GM18526 (cell line): ENCODE measurements around the gene NOVA2.

Source experiments
- POLR2A ChIP-seq: IDR thresholded peaks from 3 replicates; pipeline ENCODE4 v1.6.1; 2011; ENCODE audit not compliant: insufficient read length; ENCODE audit errors: extremely low read depth

NOVA2 gene

DNA sequence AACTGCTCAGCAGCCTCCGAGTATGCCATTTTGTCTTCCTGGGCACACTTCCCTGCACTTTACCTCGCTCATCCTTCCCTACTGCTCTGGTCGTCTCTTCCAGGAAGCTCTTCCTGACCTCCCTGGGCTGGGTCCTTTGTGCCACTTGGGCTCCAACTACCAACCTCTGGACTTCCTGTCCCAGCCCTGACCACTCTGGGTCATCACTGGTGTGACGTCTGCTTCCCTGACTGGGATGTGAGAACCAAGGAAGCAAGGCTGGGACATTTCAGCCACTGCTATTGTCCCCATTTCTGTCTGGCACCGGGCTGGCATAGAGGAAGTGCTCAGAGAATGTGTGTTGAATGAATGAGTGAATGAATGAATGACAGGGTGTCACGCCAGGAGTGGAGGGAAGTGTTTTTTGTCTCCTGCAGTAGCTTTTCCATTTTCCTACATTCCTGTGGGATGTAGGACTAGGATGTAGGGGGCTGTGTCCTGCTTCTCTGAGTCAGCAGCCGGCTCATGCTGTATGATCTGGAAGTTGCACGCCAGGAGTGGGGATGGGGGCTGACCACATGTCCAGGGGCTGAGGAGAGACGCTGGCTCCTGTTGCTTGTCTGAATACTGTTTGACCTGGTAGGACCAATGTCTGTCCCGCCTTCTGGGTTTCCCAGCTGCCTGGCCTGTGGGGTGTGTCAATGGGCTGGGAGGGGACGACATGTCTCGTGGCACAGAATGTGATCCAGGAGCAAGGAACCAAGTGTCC is 14.7 kb downstream of the NOVA2 start:
- no peak for TF ChIP-seq POLR2A

- no peak for TF ChIP-seq POLR2A
Measured at GRCh38 chr19:45958320-45958719, 15.3 kb downstream of the NOVA2 start.

DNA sequence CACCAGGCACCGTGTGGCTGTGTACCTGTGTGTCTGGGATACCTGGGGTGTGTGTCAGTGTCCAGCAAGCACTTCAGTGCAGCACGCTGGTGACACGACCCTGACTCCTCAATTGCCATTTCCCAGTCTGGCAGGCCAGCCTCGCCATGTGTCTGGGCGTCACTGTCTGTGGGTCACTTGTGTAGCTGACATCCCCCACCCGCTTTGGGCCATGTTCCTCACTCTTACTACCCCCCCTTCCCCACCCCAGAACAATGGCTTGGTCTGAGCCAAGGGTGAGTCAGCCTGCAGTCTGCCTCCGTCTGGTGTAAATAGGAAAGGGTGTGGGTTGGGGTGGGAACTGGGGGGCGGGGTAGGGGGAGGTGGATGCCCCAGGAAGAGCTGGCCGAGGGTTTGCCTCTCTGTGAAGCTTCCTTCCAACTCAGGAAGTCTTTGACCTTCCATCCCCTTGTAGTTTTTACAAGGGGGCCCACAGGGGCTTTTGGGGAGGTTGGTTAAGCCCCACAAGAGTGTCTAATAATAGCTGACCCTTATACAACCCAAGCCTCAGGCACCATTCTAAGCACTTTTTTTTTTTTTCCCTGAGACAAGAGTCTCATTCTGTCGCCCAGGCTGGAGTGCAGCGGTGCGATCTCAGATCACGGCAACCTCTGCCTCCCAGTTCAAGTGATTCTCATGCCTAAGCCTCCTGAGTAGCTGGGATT is 17.6 kb downstream of the NOVA2 start:
- no peak for TF ChIP-seq POLR2A

DNA sequence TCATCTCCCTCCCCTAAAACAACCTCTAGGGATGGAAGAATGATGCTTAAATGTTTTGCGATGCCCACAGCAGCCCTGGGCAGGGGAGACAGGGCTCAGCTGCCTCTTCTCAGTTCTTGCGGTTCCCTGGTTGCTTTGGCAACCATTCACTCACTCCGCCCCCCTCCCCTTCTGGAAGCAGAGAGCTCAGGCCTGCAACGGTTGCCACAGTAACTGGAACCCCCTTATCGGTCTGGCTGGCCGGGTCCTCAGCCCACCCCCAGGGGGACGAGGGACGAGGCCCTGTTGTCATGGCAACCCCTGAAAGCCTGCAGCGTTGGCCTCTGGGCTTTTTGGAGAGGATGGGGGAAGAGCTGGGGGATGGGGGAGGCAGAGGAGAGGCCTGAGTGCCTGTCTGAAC is 19.5 kb downstream of the NOVA2 start:
- no peak for TF ChIP-seq POLR2A

DNA sequence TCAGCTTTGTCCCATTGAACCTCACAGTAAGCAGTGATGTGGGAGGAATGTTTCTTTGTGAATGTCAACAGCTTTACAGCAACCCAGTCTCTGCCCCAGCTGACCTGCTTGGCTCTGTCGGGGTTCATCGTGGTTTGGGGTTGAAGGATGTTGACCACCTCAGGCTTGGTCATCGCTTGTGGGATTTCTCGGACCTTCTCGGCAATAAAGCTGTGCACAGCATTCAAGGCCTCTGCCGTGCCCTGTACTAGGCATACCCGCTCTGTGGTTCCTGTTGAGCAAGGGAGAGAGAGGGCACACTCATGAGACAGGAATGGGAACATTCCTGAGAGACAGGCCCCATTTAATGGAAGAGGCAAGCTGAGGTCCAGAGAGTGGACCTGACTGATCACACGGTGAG is 20.0 kb downstream of the NOVA2 start:
- TF ChIP-seq POLR2A = no peak

GRCh38 chr19:45952686-45953505 is 20.8 kb downstream of the NOVA2 start:
- no peak for TF ChIP-seq POLR2A

- TF ChIP-seq POLR2A = no peak
Measured at GRCh38 chr19:45952341-45952685, 21.4 kb downstream of the NOVA2 start.

DNA sequence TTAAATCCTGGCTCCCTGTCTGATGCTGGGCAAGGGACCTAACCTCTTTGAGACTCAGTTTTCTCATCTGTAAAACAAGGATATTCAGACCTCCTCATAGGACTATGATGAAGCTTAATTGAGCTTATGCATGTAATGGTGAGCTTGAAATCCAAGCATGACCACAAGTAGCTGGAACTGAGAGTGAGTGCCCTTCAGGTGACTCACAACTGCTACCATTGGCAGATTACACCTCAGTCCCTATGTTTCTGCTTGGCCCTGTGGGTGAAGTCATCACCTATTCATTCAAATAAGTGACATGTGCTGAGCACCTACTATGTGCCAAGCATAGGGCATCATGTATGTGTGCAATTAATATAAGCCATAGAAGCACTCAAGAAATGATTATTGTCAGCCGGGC is 25.7 kb downstream of the NOVA2 start:
- no peak for TF ChIP-seq POLR2A

DNA sequence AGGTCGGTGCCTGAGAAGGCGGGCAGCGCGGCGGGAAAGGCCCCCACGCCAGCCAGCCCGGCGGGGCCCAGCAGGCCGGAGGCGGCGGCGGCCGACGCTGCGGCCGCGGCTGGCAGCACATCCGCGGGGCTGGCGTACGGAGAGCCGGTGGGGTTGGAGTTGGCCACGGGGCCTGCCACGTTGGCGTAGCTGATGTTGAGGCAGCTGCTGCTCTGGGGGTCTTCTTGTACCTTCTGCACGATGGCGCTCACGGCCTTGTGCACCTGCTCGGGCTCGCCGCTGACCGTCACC is 33.2 kb downstream of the NOVA2 start:
- TF ChIP-seq POLR2A = no peak

DNA sequence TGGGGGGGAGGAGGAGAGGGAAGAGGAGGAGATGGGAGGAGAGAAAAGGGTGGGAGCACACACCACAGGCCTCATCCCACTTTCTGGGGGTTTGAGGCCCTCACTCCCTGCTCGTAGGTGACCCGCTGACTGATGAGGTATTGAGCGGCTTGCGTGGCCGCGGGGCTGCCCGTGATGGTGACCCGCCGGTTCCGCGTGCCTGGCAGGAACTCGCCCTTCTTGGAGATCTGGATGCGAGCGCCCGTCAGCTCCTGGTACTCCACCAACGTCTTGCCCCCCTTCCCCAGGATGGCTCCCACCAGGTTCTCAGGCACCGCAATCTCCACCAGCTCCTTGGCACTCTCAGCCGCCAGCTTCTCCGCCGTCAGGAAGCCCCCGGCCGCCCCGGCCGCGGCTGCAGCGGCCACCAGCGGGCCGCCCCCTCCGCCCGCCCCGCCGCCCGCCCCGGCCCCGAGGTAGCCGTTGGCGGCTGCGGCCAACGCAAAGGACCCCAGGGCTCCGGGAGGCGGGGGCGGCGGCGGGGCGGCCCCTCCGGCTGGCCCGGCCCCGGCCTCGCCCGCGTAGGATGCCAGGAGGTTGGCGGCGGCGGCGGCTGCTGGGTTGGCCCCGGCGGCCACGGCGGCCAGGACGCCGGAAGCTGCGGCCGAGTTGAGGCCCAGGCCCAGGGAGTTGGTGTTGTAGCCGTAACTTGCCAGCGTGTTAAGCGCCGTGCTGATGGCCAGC is 33.7 kb downstream of the NOVA2 start:
- TF ChIP-seq POLR2A = no peak

DNA sequence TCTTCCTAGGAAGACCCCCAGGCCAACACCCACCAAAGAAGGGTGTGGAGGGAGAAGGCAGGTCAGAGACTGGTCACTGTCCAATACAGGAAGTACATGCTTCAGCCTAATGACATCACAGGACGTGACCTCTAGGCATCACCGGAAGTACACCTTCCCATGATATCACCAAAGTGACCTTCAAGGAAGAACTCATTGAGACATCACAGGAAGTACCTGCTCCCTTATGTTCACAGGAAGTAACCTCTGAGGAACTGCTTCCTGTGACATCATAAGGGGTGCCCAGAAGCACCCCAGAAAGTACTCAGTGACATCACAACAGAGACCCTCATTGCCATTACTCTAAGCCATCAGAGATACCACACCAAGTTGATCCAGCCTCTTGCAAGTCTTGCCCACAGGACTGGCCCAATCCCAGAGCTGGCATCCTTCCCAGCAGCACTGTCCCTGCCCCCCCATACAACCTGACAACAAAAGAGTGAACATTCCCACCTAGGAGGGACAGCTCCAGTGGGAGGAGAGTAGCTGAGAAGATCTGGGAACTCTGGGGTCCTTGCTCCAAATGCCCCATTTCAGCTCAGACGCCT is 34.8 kb downstream of the NOVA2 start:
- no peak for TF ChIP-seq POLR2A

- TF ChIP-seq POLR2A = no peak
Measured at GRCh38 chr19:45935267-45935666, 38.4 kb downstream of the NOVA2 start.

DNA sequence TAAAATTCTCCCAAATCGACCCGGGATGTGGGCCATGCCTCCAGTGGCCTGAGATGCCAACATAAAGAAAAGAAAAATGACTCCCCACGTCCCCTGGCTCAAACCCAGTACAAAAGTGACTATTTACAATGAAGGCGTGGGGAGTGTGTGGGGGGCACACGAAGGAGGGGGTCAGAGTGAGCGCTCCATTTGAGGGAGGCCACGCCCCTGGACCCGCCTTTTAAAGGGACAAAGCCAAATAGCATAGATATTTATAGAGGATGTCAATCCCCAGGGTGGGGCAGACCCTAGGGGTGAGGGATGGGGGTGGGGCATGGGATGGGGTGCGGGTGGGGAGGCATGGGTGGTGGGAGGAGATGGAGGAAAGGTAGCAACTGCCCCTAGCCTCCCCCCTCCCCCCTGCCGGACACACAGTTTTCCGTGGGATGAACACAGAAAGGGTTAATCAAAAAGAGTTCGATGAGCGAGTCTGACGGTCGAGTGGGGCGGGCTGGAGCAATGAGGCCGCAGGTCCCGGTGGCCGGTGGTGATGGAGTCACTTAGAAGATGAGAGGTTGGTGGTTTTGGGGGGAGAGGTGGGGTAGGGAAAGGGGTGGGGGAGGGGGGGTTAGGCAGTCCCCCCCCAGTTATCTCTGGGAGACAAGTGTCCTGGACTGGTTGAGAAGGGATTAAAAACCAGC is 39.0 kb downstream of the NOVA2 start:
- no peak for TF ChIP-seq POLR2A

DNA sequence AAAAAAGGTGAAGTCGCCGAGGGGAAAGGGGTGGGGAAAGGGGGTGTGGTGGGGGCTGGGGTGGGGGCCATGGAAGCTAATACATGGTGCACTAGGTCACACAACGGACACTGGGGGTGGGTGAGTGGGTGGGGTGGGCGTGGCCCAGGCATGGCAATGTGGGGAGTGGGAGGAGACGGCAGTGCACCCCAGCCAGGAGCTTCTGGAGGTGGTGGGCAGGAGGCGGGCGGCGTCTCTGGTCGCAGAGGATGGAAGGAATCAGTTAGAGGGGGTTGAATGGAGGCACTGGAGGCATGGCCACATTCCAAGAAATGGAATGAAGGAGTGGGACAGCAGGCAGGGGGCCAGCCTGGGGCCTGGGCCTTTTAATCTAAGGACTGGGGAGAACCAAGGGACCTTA is 39.9 kb downstream of the NOVA2 start:
- TF ChIP-seq POLR2A = no peak

DNA sequence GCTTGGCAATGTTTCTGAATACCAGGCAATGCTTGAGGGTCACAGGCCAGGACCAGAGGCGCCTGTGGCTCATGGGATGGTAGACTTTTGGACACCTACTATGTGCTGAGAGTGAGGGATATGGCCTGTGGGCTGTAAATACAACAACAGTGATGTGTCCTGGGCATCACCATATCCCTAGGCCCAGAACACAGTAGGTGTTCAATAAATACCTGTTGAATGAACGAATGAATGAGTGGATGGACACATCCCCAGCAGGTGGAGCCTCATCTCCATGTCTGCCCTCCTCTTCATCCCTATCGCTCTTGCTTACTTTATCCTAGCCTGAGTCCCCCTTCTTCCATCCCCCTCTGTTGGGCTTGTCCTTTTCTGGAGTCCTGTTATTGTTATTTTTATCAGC is 42.6 kb downstream of the NOVA2 start:
- TF ChIP-seq POLR2A = no peak

DNA sequence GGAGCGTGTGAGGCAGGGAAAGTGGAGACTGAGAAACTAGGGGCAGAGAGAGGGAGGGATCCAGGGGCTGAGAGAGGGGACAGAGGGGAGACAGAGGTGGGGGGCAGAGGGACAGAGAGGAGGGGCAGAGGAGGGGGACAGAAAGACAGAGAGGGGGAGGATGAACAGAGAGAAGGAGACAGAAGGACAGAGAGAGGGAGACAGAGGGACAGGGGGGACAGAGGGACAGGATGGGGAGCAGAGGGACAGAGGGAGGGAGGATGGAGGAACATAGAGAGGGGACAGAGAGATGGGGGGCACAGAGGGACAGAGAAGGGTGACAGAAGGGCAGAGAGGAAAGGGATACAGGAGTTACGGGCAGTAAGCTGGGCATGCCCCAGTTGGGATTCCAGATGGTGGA is 44.4 kb downstream of the NOVA2 start:
- no peak for TF ChIP-seq POLR2A
